Measurements from ENCODE around the gene CIC.
"Not testable (repeated sequence)": the region's sequence is repeated elsewhere in the genome, so short reads cannot be mapped to it uniquely, and the experiment has no call there.

The CIC gene

GRCh38 chr19:42330241-42330711 lies 61.2 kb downstream of the CIC start:
- Histone ChIP-seq H3K27ac (ENCODE audit: low read length) (no peak overlapping the region), H3K79me2 (ENCODE audit: low read length) (peaks cover 20% of the 10 kb centered on the region), H4K20me1 (ENCODE audit: insufficient read depth, low read length) (no peaks in the 10 kb centered on the region)

GRCh38 chr19:42331333-42331732 lies 62.3 kb downstream of the CIC start:
- H3K4me1 ChIP-seq (ENCODE audit: low read length); H2AFZ ChIP-seq (ENCODE audit: low read length); DNase-seq; H3K36me3 ChIP-seq (replicated peaks; ENCODE audit: insufficient read depth, low read length); H3K9me2 ChIP-seq (replicated peaks; ENCODE audit: insufficient read depth, low read length); H3K9ac ChIP-seq (ENCODE audit: low read length); H3K4me3 ChIP-seq (ENCODE audit: low read length); H4K20me1 ChIP-seq (ENCODE audit: insufficient read depth, low read length); H3K27ac ChIP-seq (ENCODE audit: low read length); H3K27me3 ChIP-seq (replicated peaks; ENCODE audit: insufficient read depth, low read length); H3K9me3 ChIP-seq (replicated peaks; ENCODE audit: insufficient read depth, low read length); H3F3A ChIP-seq (ENCODE audit: insufficient read depth, low read length); H3K4me2 ChIP-seq (ENCODE audit: low read depth, low read length): not testable (repeated sequence)
- peaks cover 12% of the 10 kb centered on the region for H3K79me2 ChIP-seq (ENCODE audit: low read length)

More at GRCh38 chr19:42330241-42330711, 61.2 kb downstream of the CIC start:
- H2AFZ ChIP-seq (ENCODE audit: low read length) = no peak overlapping the region
- TF ChIP-seq, protein P1, sequence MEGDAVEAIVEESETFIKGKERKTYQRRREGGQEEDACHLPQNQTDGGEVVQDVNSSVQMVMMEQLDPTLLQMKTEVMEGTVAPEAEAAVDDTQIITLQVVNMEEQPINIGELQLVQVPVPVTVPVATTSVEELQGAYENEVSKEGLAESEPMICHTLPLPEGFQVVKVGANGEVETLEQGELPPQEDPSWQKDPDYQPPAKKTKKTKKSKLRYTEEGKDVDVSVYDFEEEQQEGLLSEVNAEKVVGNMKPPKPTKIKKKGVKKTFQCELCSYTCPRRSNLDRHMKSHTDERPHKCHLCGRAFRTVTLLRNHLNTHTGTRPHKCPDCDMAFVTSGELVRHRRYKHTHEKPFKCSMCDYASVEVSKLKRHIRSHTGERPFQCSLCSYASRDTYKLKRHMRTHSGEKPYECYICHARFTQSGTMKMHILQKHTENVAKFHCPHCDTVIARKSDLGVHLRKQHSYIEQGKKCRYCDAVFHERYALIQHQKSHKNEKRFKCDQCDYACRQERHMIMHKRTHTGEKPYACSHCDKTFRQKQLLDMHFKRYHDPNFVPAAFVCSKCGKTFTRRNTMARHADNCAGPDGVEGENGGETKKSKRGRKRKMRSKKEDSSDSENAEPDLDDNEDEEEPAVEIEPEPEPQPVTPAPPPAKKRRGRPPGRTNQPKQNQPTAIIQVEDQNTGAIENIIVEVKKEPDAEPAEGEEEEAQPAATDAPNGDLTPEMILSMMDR (IDR thresholded peaks at IDR 0.05; ENCODE audit: low read length) = no peak
- no peak for TF ChIP-seq EZH2 (optimal IDR thresholded peaks at IDR 0.05; ENCODE audit: low read depth, low read length)
- no peak for TF ChIP-seq EZH2phosphoT487 (IDR thresholded peaks at IDR 0.05; ENCODE audit: low read length)
- H3K4me3 ChIP-seq (ENCODE audit: low read length) = no peak overlapping the region
- no peak overlapping the region for H3K4me2 ChIP-seq (ENCODE audit: low read depth, low read length)
- DNase-seq = no peak
- no peaks in the 10 kb centered on the region for H3K36me3 ChIP-seq (replicated peaks; ENCODE audit: insufficient read depth, low read length)
- no peaks in the 10 kb centered on the region for H3F3A ChIP-seq (ENCODE audit: insufficient read depth, low read length)
- no peaks in the 10 kb centered on the region for H3K9me2 ChIP-seq (replicated peaks; ENCODE audit: insufficient read depth, low read length)
- no peaks in the 10 kb centered on the region for H3K9me3 ChIP-seq (replicated peaks; ENCODE audit: insufficient read depth, low read length)
- H3K9ac ChIP-seq (ENCODE audit: low read length) = no peak overlapping the region
- no peaks in the 10 kb centered on the region for H3K4me1 ChIP-seq (ENCODE audit: low read length)
- H3K27me3 ChIP-seq (replicated peaks; ENCODE audit: insufficient read depth, low read length) = no peaks in the 10 kb centered on the region

DNA sequence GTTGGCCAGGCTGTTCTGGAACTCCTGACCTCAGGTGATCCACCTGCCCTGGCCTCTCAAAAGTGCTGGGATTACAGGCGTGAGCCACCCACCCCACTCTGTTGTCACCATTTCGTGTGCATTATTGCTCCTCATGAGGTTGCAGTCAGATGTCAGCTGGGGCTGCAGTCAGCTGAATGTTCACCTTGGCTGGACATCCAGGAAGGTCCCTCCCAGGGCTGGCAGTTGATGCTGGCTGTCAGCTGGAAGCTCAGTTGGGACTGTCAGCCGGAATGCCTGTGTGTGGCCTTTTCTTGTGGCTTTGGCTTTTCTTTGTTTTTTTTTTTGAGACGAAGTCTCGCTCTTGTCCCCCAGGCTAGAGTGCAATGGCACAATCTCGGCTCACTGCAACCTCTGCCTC lies 63.0 kb downstream of the CIC start:
- Histone ChIP-seq H4K20me1 (ENCODE audit: insufficient read depth, low read length) (no peaks in the 10 kb centered on the region), H3K4me2 (ENCODE audit: low read depth, low read length) (no peak overlapping the region)

DNA sequence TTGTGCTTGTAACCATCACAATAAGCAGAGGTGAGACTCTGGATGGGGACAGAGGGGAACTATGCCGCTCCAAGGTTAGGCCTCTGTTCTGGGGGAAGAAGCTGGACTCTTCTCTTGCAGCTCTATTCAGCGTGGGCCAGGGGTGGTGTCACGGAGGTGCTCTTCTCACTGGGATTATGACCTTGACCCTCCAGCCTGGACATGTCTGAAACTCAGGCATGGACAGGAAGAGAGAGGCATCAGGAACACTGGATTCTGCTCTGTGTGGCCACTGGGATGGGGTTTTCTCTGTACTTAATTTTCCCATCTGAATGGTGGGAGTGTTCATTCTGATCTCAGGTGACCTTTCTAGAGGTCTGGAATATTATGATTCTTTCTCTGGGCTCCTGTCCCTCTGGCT lies 64.0 kb downstream of the CIC start:
- H3F3A ChIP-seq (ENCODE audit: insufficient read depth, low read length) = no peaks in the 10 kb centered on the region
- no peaks in the 10 kb centered on the region for H3K9me3 ChIP-seq (replicated peaks; ENCODE audit: insufficient read depth, low read length)
- no peaks in the 10 kb centered on the region for H4K20me1 ChIP-seq (ENCODE audit: insufficient read depth, low read length)
- no peak for DNase-seq
- no peaks in the 10 kb centered on the region for H3K36me3 ChIP-seq (replicated peaks; ENCODE audit: insufficient read depth, low read length)
- H3K9me2 ChIP-seq (replicated peaks; ENCODE audit: insufficient read depth, low read length) = no peaks in the 10 kb centered on the region
- H3K4me1 ChIP-seq (ENCODE audit: low read length) = no peaks in the 10 kb centered on the region
- no peak for TF ChIP-seq EZH2 (optimal IDR thresholded peaks at IDR 0.05; ENCODE audit: low read depth, low read length)
- TF ChIP-seq, protein P1 (IDR thresholded peaks at IDR 0.05; ENCODE audit: low read length) = no peak
- no peak for TF ChIP-seq EZH2phosphoT487 (IDR thresholded peaks at IDR 0.05; ENCODE audit: low read length)
- H3K9ac ChIP-seq (ENCODE audit: low read length) = no peak overlapping the region
- no peak overlapping the region for H3K4me2 ChIP-seq (ENCODE audit: low read depth, low read length)
- no peaks in the 10 kb centered on the region for H3K27me3 ChIP-seq (replicated peaks; ENCODE audit: insufficient read depth, low read length)
- no peak overlapping the region for H3K27ac ChIP-seq (ENCODE audit: low read length)
- no peak overlapping the region for H3K4me3 ChIP-seq (ENCODE audit: low read length)
- no peaks in the 10 kb centered on the region for H3K79me2 ChIP-seq (ENCODE audit: low read length)
- H2AFZ ChIP-seq (ENCODE audit: low read length) = no peak overlapping the region

More for the DNA sequence above, 63.0 kb downstream of the CIC start:
- Histone ChIP-seq H3K27ac (ENCODE audit: low read length) (no peak overlapping the region), H3K9me3 (replicated peaks; ENCODE audit: insufficient read depth, low read length) (no peaks in the 10 kb centered on the region), H3K4me1 (ENCODE audit: low read length) (no peaks in the 10 kb centered on the region), H3K9me2 (replicated peaks; ENCODE audit: insufficient read depth, low read length) (no peaks in the 10 kb centered on the region), H3K79me2 (ENCODE audit: low read length) (peaks cover 5% of the 10 kb centered on the region; the same call in 1 of the 2 replicates), H3K4me3 (ENCODE audit: low read length) (no peak overlapping the region), H3K9ac (ENCODE audit: low read length) (no peak overlapping the region), H3K27me3 (replicated peaks; ENCODE audit: insufficient read depth, low read length) (no peaks in the 10 kb centered on the region), H3K36me3 (replicated peaks; ENCODE audit: insufficient read depth, low read length) (no peaks in the 10 kb centered on the region), H2AFZ (ENCODE audit: low read length) (no peak overlapping the region), H3F3A (ENCODE audit: insufficient read depth, low read length) (no peaks in the 10 kb centered on the region)
- DNase-seq = no peak
- TF ChIP-seq, protein P1 (IDR thresholded peaks at IDR 0.05; ENCODE audit: low read length) = no peak
- TF ChIP-seq EZH2 (optimal IDR thresholded peaks at IDR 0.05; ENCODE audit: low read depth, low read length) = no peak
- TF ChIP-seq EZH2phosphoT487 (IDR thresholded peaks at IDR 0.05; ENCODE audit: low read length) = no peak
